Hematopoietic multipotent progenitor cell treated with erythropoietin and hydrocortisone succinate and interleukin-3 and kit ligand, for 15 days (in vitro differentiated cells): ENCODE measurements around the gene HOXB6.

ENCODE experiments used
- DNase-seq: peaks from one replicate; pipeline ENCODE4 v3.0.0-alpha.2; 2015; ENCODE audit warnings: low spot score

Gene HOXB6

DNA sequence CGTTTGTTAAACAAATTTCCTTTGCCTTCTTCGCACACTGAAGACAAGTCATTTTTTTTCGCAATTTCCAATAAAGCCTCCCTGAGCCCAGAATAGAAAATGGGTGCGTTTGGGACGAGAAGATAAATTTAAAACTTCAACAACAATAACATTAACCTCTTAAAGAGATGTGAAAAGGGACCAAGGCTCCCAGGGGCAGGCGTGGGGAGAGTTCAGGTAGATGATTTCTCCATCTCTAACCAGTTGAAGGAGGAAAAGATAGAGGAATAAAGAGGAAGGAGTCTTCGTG is 25.4 kb downstream of the HOXB6 start:
- no peak for DNase-seq

DNA sequence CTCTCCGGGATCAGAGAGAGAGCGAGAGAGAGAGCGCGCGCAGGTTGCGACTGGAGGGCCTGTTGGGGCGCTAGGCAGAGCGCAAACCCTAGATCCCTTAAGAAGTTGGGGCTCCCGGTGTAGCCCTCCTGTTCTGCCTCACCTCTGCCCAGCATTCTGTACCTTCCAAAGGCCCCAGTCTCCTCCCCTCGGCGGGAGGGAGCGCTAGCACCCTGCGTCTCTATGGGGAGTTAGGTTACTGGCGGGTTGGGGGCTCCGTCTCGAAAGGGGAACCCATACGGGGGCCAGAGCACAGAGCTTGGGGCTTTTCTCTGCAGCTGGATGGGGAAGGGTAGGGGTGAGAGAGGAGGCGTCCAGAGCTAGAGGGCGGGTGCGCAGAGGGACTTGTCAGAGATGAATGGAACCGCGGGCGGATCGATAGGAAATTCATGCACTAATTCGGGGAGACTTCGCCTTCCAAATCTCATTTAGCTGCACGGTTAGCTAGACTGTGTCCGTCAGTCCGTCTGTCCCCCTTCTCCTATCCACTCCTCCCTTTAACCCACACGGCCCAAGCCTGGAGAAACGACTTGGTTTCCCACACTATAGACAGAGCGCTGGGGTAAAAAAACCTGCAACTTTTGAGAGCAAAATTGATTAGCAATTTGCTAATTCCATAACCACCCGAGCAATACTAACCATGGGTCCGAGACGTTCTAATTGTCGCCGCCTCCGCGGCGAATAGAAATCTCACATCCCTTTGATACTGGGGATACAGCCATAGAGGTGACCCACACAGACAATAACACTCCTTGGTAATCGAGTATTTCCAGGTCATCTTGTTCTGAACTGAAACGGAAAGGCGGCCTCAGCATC is 25.9 kb downstream of the HOXB6 start:
- no peak for DNase-seq

DNA sequence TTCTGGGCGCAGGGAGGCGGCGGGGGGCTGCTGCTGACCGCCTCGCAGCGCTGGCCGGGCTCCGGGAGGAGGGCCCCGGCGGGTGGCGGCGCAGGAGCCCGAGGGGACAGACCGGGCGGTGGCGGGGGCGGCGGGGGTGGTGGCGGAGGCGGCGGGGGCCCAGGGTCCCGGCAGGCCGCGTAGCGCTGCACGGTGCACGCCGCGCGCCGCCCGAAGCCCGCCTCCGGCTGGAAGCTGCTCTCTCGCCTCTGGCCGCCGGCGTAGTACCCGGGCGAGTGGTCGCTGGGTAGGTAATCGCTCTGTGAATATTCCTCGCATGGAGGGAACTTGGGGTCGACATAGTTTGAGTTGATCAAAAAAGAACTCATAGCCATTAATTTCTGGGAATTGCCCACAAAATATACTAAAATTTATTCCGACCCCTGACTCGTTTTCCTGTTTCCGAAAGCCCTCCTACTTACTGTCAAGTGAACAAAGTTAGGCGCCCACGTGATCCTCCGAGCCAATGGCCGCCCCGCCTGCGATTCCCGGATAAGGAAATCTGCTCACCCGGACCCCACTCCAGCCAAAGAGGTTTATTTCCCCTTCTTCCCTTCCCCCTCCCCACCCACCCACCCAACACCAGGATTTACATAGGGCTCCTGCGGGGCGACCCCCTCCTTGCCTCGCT is 26.7 kb downstream of the HOXB6 start, which contains the start of gene HOXB4:
Gene HOXB4 (minus strand): TSS at position 405 of the 670 bp plus-strand sequence. CDS start 31 bp downstream, at position 374.
- peak; percentile 62 for DNase-seq

DNA sequence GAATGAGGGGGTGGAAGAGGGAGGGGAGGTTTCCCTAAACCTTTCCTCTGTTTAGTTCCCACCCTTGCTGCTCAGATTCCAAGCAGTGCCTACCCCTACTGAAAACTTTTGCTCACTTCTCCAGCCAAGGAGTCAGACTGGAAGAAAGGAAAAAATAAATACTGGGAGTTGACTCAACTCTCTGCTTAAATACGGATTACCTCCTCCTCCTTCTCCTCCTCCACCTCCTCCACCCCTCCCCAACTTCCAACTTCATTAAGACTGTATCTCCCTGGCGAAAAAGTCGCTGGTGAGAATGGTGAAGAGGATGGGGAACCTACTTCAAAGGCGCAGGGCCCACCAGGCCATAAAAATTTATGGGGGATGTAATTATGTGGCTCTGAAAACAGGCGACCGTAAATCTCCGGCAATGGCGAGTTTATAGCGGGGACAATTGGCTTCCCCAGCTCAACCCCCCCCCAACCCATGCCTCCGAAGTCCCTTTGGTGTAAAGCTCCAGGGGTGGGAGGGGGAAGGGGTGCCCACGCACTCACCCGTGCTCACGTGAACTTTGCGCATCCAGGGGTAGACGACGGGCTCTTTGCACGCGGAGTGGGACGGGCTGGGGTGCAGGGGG is 27.3 kb downstream of the HOXB6 start:
- DNase-seq: no peak

DNA sequence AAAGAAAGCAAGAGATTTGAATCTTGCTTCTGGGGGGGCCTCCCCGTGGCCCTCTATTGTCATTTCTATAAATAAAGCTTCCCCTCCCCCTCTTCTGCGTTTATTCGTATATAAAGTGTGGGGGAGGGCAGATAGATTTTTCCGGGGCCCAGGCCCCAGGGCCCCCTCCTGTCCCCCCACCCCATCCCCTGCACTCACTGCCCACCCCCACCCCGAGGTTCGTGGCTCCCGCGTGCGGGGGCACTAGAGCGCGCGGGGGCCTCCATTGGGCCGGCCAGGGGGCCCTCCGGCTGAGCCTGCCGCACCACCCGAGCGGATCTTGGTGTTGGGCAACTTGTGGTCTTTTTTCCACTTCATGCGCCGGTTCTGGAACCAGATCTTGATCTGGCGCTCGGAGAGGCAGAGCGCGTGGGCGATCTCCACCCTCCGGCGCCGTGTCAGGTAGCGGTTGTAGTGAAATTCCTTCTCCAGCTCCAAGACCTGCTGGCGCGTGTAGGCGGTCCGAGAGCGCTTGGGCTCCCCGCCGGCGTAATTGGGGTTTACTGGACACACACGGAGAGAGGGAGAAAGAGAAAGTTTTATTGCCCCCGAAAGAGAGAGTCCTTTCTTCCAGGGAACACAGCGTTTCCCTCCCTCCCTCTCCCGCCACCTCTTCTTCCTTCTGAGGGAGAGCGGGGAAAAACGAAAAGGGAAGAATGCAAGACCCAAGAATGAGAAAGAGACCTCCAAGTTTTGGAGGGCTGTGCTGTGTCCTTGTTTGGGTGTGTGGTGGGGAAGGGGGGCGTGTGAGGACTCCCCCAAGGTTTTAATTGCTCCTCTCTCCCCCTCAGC is 28.1 kb downstream of the HOXB6 start:
- DNase-seq: peak; percentile 41

DNA sequence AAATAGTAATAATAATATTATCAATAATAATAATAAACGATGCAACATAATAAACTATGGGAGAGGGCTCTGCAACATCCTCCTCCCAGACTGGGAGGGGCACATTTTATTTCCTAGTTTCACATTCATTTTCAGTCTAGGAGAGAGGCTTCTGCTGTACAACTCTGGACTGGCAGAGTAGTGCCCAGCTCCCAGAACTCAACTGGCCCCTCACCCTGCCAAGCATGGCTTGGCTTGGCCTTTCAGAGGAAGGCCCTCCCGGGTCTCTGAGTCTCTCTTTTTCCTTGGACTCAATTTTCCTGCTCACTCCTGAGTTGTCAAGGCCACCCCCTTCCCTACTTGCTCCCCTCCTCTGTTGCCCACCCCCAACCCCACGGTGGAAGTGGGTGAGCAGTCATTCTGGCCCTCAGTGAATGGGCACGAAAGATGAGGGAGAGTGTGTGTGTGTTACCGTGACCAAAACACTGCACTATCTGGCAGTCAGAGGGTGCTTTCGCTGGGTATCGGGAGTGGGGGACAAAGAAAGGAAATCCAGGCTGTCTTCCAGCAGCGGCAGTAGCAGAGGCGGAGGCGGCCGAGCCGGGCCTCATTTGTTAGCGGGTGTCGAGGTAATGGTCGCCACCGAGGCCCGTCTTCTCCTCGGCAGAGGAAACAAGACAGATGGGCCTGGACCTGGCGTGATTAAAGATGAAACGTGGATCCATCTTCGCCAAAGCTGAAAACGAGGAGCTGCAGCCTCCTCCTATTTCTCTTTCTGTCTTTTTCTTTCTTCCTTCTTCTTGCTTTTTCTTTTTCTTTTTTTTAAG is 28.9 kb downstream of the HOXB6 start:
- DNase-seq: no peak

DNA sequence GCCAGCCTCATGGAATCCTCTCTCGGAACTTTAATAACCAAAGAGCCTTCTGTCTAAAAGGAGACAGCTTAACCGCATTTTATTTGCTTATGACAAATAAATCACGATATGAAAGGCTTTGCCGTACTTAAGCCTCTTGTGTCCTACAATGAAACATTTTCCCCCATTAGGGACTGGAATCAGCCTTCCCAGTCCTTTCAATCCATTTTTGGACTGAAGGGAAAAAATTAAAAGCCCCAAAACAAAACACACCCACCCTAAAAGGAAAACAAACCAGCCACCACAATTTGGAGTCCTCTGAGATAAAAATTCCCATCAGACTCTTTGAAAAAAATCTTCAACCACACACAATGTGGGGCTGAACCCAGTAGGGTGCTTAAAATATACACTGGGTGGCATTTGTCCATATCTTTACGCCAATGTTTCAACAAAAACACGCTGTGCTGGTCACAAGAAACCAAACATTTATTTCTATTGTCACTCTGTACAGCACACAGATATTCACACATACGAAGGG is 29.7 kb downstream of the HOXB6 start:
- no peak for DNase-seq

DNA sequence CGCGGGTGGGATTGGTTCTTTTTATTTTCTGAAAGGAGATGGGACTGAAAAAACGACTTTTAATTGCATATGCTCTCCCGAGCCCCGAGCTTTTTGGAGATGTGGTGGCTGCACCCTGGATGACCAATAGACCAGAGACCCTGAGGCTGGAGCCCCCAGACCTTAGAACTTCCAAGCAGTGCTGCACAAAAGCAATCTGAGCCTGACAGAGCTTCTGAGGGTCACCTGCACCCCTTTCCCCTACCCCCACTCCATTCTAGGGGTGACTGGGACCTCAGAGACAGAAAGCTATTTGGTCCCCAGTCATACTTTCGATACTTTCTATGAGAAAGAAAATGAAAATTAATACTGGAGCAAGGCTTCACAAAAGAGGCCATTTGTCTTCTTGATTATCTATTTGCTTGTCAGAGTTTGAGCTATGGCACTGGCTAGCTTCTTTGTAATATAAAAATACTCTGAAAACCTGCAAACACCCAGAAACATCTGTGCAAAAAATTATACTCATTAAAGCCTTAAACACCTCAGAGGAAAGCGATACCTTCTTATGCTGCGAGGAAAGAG is 30.2 kb downstream of the HOXB6 start:
- no peak for DNase-seq

DNA sequence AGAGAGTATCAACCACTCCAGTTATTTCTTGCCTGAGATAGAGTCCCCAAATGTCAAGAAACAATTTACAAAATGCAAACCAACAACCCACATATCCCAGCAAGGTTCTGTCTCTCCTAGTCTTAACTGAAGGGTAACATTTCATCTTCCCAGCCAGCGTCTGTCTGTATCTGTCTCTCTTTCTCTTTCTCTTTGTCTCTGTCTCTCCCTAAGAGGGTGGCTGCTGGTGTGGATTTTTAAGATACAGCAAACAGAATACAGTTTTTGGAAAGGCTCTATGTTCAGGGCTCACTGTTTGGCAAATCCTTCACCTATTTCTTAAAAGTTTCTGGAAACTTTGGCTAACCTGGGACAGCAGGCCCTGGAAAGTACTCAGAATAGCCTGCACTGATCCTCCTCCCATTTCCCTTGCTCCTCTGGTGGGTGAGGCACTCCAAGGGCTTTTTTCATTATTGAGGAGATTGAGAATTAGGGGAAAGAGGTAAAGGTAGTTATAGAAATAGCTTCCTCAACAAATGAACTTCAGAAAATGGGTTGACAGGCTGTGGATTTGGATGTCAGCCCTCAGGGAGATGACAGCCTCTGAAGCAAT is 32.9 kb downstream of the HOXB6 start:
- DNase-seq: no peak

DNA sequence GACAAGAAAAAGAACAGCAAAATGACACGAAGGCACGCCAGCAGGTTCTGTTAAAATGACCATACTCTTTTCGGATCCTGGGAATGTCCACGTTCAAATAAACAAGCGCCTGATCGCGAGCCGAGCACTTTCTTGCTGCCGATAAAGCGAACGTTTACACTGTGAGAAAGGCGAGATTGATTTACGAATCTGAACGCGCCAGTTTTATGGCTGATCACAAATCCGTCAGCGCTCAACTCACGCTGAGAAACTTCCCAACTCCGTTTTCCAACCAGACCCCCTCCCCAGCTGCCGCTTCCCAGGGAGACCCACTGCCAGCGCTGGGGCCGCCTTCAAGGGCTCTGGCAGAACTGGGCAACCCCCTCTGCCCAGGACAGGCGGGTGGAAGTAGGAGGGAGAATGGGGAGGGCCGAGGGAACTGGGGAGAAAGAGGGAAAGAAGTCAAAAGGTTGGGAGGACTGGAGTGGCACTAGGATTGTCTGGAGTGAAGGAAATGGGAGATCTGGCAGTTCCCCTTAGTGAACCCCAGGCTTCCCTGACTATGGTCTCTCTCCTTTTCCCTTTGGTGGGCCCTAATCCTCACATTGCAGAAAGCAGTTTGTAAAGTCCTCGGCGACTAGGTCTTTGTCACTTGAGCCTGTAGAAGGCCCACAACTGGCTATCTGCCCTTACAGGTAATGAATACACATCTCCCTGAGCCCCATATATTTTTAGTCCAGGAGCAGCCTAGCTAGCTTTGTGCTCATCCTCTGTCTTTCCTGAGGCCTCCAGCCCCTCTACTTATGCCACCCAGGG is 33.6 kb downstream of the HOXB6 start:
- no peak for DNase-seq

DNA sequence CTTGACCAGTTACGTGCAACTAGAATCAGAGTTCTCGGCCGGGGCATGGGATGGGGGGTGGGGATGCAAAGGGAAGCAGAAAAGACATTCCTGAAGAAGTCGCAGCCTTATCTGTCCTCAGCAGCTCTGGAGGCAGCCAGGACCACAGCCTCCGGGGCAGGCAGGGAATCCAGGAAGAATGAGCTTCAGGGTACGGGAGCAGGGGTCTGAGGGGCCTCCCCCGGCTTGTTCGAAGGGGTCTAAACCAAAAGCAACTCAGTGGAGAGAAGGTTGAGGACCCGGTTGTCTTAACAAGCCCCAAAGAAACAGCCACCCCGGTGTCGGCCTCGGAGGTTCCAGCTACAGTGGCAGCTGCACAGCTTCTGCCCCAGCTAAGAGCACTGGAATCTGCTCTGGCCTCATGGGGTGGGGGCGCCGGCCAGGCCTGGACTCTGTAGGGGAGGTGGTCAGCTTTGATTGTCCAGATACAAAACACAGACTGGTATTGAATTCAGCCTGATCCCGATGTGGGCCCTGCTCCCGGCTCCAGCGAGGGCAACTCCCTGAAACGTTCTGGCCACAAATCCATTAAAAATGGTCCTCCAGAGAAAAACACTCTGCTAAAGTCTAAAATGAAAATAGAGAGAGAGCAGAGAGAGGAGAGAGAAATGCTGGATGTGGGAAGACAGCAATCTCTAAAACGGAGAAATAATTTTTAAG is 34.3 kb downstream of the HOXB6 start:
- no peak for DNase-seq

DNA sequence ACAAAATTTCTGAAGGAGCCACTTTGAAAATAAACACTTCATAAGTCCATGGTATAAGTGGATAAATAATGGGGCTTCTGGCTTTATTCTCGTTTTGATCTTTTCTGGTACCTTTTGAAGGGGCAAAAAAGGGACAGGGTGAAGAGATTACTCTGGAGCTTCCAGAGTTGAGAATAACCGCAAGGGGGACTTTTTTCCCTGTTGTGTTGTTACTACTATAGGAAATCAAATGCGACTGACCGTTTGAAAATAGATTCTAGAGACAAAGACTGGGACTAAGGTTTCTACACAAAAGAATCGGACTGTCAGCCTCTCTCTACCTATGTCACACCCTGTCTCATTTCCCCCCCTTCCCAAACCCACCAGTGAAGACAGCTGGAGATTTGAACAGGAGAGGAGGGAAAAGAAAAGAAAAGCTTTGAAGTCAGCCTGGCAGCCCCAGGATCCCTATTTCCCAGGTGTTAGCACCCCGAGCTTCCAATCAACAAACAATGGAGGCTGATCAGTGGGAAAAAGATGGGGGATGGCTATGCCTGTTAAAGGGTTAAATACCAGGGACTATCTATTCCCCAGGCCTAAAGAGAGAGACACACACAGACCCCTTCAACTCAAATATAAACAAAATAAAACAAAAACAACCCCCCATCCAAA is 35.0 kb downstream of the HOXB6 start:
- DNase-seq: no peak

DNA sequence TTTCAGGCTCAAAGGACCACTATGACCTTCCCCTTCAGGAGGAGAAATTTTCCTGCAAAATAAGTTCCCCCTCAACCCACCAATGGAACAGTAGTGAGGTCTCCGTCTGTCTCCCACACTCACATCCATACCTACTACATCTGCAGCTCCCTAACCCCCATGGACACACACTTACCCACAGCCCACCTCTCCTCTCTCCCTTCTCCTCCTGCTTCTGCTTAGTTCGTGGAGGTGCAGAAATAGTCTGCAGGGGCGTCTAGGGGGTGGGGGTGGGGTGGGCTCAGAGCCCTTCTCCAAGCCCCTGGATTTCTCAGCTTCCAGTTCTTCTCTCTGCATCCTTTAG is 35.6 kb downstream of the HOXB6 start:
- DNase-seq: no peak

DNA sequence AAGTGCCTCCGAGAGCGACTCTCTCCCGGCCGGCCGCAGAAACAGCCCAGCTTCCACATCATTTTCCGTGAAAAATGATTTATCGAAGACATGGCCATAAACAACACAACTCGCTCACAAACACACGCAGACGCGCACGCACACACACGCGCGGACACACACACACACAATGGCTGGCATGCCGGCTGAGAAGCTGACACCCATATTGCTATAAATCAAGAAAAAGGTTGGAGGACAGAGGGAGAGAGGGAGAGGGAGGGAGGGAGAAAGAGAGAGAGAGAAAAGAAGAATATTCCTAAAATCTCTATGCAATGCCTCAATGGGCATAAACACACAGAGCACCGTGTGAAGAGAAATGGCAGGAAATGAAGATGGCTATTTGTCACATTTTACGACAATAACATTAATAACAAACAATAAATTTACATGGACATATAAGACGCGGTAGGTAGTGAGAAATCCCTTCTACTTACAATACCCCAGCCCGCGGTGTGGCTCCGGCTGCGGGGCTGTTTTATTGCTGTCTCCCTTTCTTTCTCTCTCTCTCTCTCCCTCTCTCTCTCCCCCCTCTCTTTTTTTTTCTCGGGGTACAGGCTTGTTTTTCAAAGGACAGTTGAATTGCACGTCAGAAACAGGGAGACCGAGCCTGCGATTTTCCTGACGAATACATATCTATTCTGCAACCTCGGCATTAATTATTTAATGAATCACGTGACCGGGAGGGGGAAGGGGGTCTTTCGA is 36.1 kb downstream of the HOXB6 start:
- no peak for DNase-seq

DNA sequence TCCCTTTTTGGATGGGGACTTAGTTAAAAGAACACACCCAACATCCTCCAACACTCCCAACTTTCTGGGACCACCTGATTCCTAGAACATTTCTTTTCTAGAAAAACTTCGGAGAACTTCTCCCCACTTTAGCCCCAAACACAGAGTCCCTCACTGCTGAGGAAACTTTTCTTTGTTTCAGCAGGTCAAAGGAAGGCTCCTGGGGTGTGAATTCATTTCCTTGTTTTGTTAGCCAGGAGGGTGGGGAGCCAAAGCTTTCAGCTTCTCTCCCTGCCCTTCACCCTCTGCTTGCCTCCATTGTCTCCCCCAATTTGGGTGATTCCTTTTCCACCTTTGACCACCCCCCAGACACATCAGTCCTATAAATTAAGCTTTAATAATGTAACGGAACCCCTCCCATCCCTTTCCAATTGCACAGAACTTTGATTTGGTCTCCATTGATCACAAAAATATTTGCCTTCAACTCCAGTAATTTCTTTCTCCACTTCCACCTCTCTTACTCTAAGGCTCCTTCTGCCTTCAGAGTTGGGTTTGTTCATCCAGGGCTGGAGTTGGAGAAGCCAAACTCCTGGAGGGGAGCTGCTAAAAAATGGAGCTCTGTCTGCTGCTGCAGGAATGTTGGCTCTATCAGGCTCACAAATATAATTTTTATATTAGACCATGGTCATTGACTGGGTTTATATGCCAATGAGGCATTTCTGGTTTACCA is 37.0 kb downstream of the HOXB6 start:
- DNase-seq: no peak

DNA sequence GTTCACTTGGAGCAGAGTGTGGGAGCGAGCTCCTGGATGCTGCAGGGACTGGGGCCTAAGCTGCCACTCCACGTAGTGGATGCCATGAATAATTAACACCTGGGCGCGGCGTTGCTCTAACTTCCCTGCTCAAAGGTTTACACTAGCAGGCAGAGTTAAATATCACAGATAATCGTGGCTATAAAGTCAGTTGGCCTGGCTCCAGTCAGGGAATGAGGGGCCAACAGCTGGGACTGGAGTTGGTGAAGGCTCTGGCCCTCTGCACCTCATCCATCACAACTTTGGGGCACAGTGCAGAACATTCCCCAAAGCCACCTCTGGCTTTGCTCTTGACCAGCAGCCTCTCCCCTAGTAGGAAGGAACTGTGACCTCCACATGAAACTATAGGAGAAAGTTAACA is 37.6 kb downstream of the HOXB6 start:
- DNase-seq: no peak

DNA sequence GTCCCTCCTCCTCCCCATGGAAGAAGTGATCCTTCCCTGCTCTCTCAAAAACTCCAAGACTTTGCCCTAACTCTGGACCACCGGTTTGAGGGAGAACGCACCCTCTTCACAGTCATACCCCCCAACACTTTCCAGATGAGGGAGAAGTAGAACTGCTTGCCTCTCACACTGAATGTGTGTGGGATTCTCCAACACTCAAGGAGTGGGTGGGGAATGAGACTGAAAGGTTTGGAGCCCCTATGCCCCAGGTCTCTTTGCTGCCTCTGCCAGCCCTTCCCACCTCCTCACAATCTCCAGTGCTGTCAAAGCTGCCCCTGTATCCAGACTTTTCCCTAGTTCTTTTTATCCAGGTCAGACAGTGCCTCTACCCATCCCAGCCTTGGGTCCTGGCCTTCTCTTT is 38.1 kb downstream of the HOXB6 start:
- no peak for DNase-seq
